Fibroblast of lung (primary cell): ENCODE results near the gene MAPKAP1.

Experiments
- CTCF ChIP-seq, 2 donors: IDR thresholded peaks in 1 of 2; conservative IDR thresholded peaks in 1 of 2; 1 replicate in 1 of 2; 2 replicates in 1 of 2; pipeline ENCODE4 v1.5.1; 2011 to 2012; ENCODE audit warnings: low read length in 2 of 2, control low read depth in 1 of 2, inconsistent platforms in 1 of 2, low read depth in 1 of 2, mild to moderate bottlenecking in 1 of 2
- EZH2 ChIP-seq: IDR thresholded peaks from 2 replicates; pipeline ENCODE4 v1.5.1; 2012; ENCODE audit warnings: low read length, control low read depth, mild to moderate bottlenecking; ENCODE audit errors: missing control alignments

- no peak for TF ChIP-seq CTCF (conservative IDR thresholded peaks at IDR 0.05 in 1 of 2, IDR thresholded peaks at IDR 0.05 in 1 of 2; ENCODE audit: low read depth in 1 of 2, low read length in 2 of 2)
- TF ChIP-seq EZH2: no peak
These were observed 263.6 kb downstream of the MAPKAP1 start for GRCh38 chr9:125443367-125443766.
